Bone marrow (tissue), 2 donors: Measurements from ENCODE around the gene TMIGD1.
A peak's percentile ranks its signal among the peaks of the same experiment; 100 is the strongest.

ENCODE experiments used
- DNase-seq, 2 donors: peaks; one replicate each; lab custom pipeline; 2025; lab: John Stamatoyannopoulos, UW

Gene TMIGD1

GRCh38 chr17:30290696-30291542, 42.9 kb downstream of the TMIGD1 start:
- DNase-seq: peak in 1 of 2 donors; percentile 17

DNA sequence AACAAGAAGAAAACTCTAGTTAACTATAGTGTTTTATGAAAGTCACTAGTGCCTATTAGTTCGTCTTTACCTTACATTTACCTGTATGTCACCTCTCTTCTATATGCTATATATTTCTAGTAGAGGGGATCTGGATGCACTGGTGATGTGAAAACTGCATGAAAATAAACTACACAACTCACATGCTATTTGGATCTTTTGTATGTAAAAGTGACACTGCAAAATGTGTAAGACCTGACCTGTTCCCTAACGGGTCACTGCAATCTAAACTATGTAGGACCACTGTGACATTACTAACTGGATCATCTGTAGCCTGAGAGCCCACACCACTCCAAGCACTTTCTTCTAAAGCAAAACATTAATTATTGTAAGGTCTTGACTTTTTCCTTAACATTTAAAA, 43.8 kb downstream of the TMIGD1 start:
- DNase-seq: no peak

- no peak for DNase-seq
Observed at GRCh38 chr17:30279156-30279555, 54.7 kb downstream of the TMIGD1 start.

GRCh38 chr17:30278032-30278431, 55.8 kb downstream of the TMIGD1 start:
- peak in 1 of 2 donors; percentile 22 for DNase-seq

DNA sequence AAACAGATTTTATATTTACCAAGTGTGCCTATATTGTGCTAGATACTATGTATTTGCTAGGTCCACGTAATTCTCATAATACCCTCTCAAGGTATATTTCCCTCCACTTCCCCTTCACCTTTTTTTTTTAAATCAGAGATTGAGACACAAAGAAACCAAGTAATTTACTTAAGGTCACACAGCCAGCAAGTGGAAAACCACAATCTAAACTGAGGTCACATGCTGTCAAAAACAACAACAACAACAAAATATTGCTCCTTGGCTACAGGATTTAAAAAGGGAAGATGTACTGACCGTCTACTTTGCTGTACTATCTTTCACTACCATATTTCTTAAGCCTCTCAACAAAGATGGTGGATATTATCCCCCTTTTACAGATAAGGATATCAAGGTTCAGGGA, 57.9 kb downstream of the TMIGD1 start:
- no peak for DNase-seq

DNA sequence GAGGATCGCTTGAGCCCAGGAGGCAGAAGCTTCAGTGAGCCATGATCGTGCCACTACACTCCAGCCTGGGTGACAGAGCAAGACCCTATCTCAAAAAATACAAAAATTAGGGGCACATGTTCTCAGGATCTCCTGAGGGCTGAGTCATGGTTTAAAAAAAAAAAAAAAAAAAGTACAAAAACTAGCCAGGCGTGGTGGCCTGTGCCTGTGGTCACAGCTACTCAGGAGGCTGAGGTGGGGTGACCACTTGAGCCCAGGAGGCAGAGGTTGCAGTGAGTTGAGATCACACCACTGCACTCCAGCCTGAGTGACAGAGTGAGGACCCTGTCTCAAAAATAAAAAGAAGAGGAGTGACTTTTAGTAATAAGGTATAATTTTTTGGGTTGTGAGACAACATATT, 59.0 kb downstream of the TMIGD1 start:
- no peak for DNase-seq

DNA sequence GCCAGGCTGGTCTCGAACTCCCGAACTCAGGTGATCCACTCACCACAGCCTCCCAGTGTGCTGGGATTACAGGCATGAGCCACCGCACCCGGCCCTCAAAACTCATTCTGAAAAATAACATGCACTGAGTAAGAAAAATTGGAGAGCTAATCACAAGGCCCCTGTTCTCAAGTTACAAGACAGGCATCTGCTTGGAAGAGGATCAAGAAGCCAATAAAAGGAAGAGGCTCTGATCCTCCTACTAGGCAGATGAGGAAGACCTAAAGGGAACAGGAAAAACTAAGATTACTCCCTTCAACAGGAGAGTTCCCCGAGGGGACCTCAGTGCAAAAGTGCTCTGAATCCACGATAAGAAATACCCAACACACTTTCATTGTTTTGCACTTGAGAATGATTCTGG, 60.5 kb downstream of the TMIGD1 start:
- DNase-seq: no peak

GRCh38 chr17:30271102-30271501, 62.8 kb downstream of the TMIGD1 start:
- no peak for DNase-seq

- DNase-seq: no peak
Observed at GRCh38 chr17:30267625-30268024, 66.2 kb downstream of the TMIGD1 start.
